HepG2 (cell line): Measurements from ENCODE around the gene DAPK3. TPM values are rescaled to one million over a fixed set of nuclear protein-coding genes. Genes with fewer than 3 reads are reported as not detected.

ENCODE experiments used
- ATAD3A ChIP-seq: sonication (generic); formaldehyde crosslinking; IDR thresholded peaks from 2 replicates; pipeline ENCODE4 v1.4.0; 2020; ENCODE audit warnings: missing genetic modification reagents
- ATF6 ChIP-seq: sonication (generic); formaldehyde crosslinking; conservative IDR thresholded peaks from 2 replicates; pipeline ENCODE4 v1.4.0; 2020; ENCODE audit warnings: missing genetic modification reagents
- DMTF1 ChIP-seq: sonication (generic); formaldehyde crosslinking; IDR thresholded peaks from 2 replicates; pipeline ENCODE4 v1.4.0; 2020; ENCODE audit warnings: mild to moderate bottlenecking, missing genetic modification reagents
- ELF4 ChIP-seq: sonication (generic); formaldehyde crosslinking; IDR thresholded peaks from 2 replicates; pipeline ENCODE4 v1.5.0; 2020; ENCODE audit warnings: missing genetic modification reagents, mild to moderate bottlenecking, moderate library complexity, borderline replicate concordance
- GPBP1L1 ChIP-seq: sonication (generic); formaldehyde crosslinking; IDR thresholded peaks from 2 replicates; pipeline ENCODE4 v1.5.0; 2020; ENCODE audit warnings: mild to moderate bottlenecking, missing genetic modification reagents
- HOXA3 ChIP-seq: sonication (generic); formaldehyde crosslinking; IDR thresholded peaks from 2 replicates; pipeline ENCODE4 v1.5.0; 2020; ENCODE audit warnings: missing genetic modification reagents
- KAT8 ChIP-seq: IDR thresholded peaks from 2 replicates; pipeline ENCODE4 v1.6.1; 2016; ENCODE audit warnings: missing genetic modification reagents, missing compliant biosample characterization
- MAFF ChIP-seq: IDR thresholded peaks from 2 replicates; pipeline ENCODE4 v1.6.1; 2011; ENCODE audit warnings: low read depth, low read length, improper control_type of control experiment
- SMAD3 ChIP-seq: sonication (generic); formaldehyde crosslinking; IDR thresholded peaks from 2 replicates; pipeline ENCODE4 v1.4.0; 2020; ENCODE audit warnings: missing genetic modification reagents
- TAF15 ChIP-seq: fragments of 200-400 bp; formaldehyde crosslinking; IDR thresholded peaks from one replicate; pipeline ENCODE4 v1.6.1; 2018; ENCODE audit warnings: mild to moderate bottlenecking, low read depth, low read length; ENCODE audit not compliant: poor library complexity, severe bottlenecking
- THRA ChIP-seq: sonication (generic); formaldehyde crosslinking; IDR thresholded peaks from 2 replicates; pipeline ENCODE4 v1.4.0; 2020; ENCODE audit warnings: missing genetic modification reagents, borderline replicate concordance
- XBP1 ChIP-seq: sonication (generic); formaldehyde crosslinking; IDR thresholded peaks from 2 replicates; pipeline ENCODE4 v1.5.0; 2020; ENCODE audit warnings: missing genetic modification reagents
- ZNF234 ChIP-seq: sonication (generic); formaldehyde crosslinking; conservative IDR thresholded peaks from 2 replicates; pipeline ENCODE4 v1.5.1; 2020; ENCODE audit warnings: mild to moderate bottlenecking, missing genetic modification reagents
- ZNF878 ChIP-seq: sonication (generic); formaldehyde crosslinking; IDR thresholded peaks from 2 replicates; pipeline ENCODE4 v1.8.1; 2023; ENCODE audit warnings: mild to moderate bottlenecking, missing genetic modification reagents, moderate library complexity
- polyA plus RNA-seq, 8 experiments: library from polyadenylated mRNA; depleted of rRNA in 3 of 8; stranded (reverse) in 7 of 8; unstranded in 1 of 8; fragments of >200 nt; fragmentation: Illumina TruSeq in 4 of 8; extraction: Trizol in 4 of 8; gene quantifications; 2 replicates each; pipeline versions ENCODE4 v1.2.1 to v1.2.3, GENCODE V29; 2011 to 2016; ENCODE audit warnings: low read depth in 4 of 8, missing spikeins in 1 of 8, mixed read lengths in 1 of 8; ENCODE audit not compliant: insufficient read depth in 1 of 8
- total RNA-seq, 5 experiments: library from RNA; depleted of rRNA; stranded (reverse); fragments of >200 nt; fragmentation: Illumina TruSeq; extraction: Trizol; gene quantifications; 2 replicates each; pipeline ENCODE4 v1.2.3, GENCODE V29; 2016; ENCODE audit warnings: low read depth in 1 of 5
- TF ChIP-seq, protein P1 (sequence below): sonication (generic); formaldehyde crosslinking; IDR thresholded peaks from 2 replicates; pipeline ENCODE4 v1.4.0; 2020; ENCODE audit warnings: mild to moderate bottlenecking, missing genetic modification reagents
- TF ChIP-seq, protein P2 (sequence below): sonication (generic); formaldehyde crosslinking; IDR thresholded peaks from 2 replicates; pipeline ENCODE4 v1.4.0; 2020; ENCODE audit warnings: mild to moderate bottlenecking, missing genetic modification reagents

Gene DAPK3
- total and polyA plus RNA-seq, 2 of the 13 experiments (the other 11 are each of a cell fraction or from before 2014, with no cell fraction given), result 30.5 to 37.3 TPM

- TF ChIP-seq, protein P1, sequence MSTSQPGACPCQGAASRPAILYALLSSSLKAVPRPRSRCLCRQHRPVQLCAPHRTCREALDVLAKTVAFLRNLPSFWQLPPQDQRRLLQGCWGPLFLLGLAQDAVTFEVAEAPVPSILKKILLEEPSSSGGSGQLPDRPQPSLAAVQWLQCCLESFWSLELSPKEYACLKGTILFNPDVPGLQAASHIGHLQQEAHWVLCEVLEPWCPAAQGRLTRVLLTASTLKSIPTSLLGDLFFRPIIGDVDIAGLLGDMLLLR (CRISPR knock-in tag), result no peak
- TF ChIP-seq SMAD3 (CRISPR knock-in tag) (0 out of 2 replicates have a peak, but pooled peaks have one; percentile 49), HOXA3 (no peak), MAFF (peak; percentile 56), ATF6 (no peak), DMTF1 (no peak), ATAD3A (no peak), ZNF878 (no peak), TAF15 (no peak), KAT8 (CRISPR knock-in tag) (0 out of 2 replicates have a peak, but pooled peaks have one; percentile 31), ELF4 (CRISPR knock-in tag) (no peak), ZNF234 (CRISPR knock-in tag) (no peak), THRA (CRISPR knock-in tag) (0 out of 2 replicates have a peak, but pooled peaks have one; percentile 14), XBP1 (no peak), GPBP1L1 (CRISPR knock-in tag) (no peak)
- TF ChIP-seq, protein P2, sequence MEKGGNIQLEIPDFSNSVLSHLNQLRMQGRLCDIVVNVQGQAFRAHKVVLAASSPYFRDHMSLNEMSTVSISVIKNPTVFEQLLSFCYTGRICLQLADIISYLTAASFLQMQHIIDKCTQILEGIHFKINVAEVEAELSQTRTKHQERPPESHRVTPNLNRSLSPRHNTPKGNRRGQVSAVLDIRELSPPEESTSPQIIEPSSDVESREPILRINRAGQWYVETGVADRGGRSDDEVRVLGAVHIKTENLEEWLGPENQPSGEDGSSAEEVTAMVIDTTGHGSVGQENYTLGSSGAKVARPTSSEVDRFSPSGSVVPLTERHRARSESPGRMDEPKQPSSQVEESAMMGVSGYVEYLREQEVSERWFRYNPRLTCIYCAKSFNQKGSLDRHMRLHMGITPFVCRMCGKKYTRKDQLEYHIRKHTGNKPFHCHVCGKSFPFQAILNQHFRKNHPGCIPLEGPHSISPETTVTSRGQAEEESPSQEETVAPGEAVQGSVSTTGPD (CRISPR knock-in tag), result no peak
These were observed 2.1 kb downstream of the DAPK3 start (continued) for GRCh38 chr19:3968556-3969434.
